H1 (cell line): ENCODE measurements around the gene MAF. TPM values are rescaled to one million over a fixed set of nuclear protein-coding genes. Genes with fewer than 3 reads are reported as not detected.

ENCODE experiments used
- BCL11A ChIP-seq, 2 experiments: IDR thresholded peaks; one replicate each; pipeline ENCODE4 v1.6.1; 2011; ENCODE audit warnings: low read depth in 2 of 2, low read length in 2 of 2, mild to moderate bottlenecking in 2 of 2
- CHD2 ChIP-seq: IDR thresholded peaks from 2 replicates; pipeline ENCODE4 v1.6.1; 2012; ENCODE audit warnings: low read length, improper control_type of control experiment
- CREB1 ChIP-seq: IDR thresholded peaks from 2 replicates; pipeline ENCODE4 v1.6.1; 2012; ENCODE audit warnings: inconsistent platforms
- HDAC2 ChIP-seq, 2 experiments: fragments of 300-600 bp in 1 of 2; sonication (generic) in 1 of 2; IDR thresholded peaks; 2 replicates each; pipeline ENCODE4 v1.6.1; 2011 to 2012; ENCODE audit warnings: low read depth in 2 of 2, low read length in 2 of 2, mild to moderate bottlenecking in 2 of 2, moderate library complexity in 2 of 2, borderline replicate concordance in 1 of 2, inconsistent platforms in 1 of 2
- NRF1 ChIP-seq: IDR thresholded peaks from 2 replicates; pipeline ENCODE4 v1.6.1; 2011; ENCODE audit warnings: mild to moderate bottlenecking, low read depth, low read length, improper control_type of control experiment
- POLR2AphosphoS5 ChIP-seq: IDR thresholded peaks from 2 replicates; pipeline ENCODE4 v1.6.1; 2011; ENCODE audit warnings: low read depth, low read length
- RBBP5 ChIP-seq: IDR thresholded peaks from 2 replicates; pipeline ENCODE4 v1.7.1; 2012; ENCODE audit warnings: low read depth, mild to moderate bottlenecking, inconsistent platforms, low read length, moderate library complexity, borderline replicate concordance
- SIN3A ChIP-seq, 2 experiments: IDR thresholded peaks in 1 of 2; conservative IDR thresholded peaks in 1 of 2; 2 replicates each; pipeline ENCODE4 v1.6.1; 2011 to 2012; ENCODE audit warnings: low read length in 2 of 2, improper control_type of control experiment in 1 of 2, low read depth in 1 of 2, mild to moderate bottlenecking in 1 of 2
- SIRT6 ChIP-seq: IDR thresholded peaks from one replicate; pipeline ENCODE4 v1.7.1; 2012; ENCODE audit warnings: low read length, inconsistent platforms
- TCF12 ChIP-seq: IDR thresholded peaks from 2 replicates; pipeline ENCODE4 v1.6.1; 2011; ENCODE audit warnings: low read depth, mild to moderate bottlenecking, low read length
- TEAD4 ChIP-seq: IDR thresholded peaks from 2 replicates; pipeline ENCODE4 v1.6.1; 2012; ENCODE audit warnings: low read depth, low read length, inconsistent platforms, mixed read lengths
- polyA plus RNA-seq, 7 experiments: library from polyadenylated mRNA; depleted of rRNA in 3 of 7; stranded (reverse) in 5 of 7; unstranded in 2 of 7; fragments of >200 nt in 5 of 7; fragments of 200-250 nt in 2 of 7; gene quantifications; 1 replicate in 5 of 7; 2 replicates in 1 of 7; 4 replicates in 1 of 7; pipeline versions ENCODE4 v1.2.1 to v1.2.3, GENCODE V29; 2011 to 2013; ENCODE audit warnings: missing spikeins in 2 of 7, mixed read lengths in 2 of 7
- total RNA-seq: library from RNA; stranded (reverse); fragmentation: NEBNext Ultra II Directional; extraction: Animal tissue kit (Norgen Biotek cat#: 25700); gene quantifications from 2 replicates; pipeline ENCODE4 v1.2.1, GENCODE V29; 2021
- TF ChIP-seq, protein P1 (sequence below): fragments of 300-600 bp; sonication (generic); IDR thresholded peaks from 2 replicates; pipeline ENCODE4 v1.7.1; 2012; ENCODE audit warnings: low read length, moderate library complexity, mild to moderate bottlenecking, inconsistent platforms; ENCODE audit not compliant: insufficient replicate concordance

Gene MAF
- total and polyA plus RNA-seq, 2 of the 8 experiments (the other 6 are each of a cell fraction or from before 2014, with no cell fraction given): 1.3 to 2.7 TPM

DNA sequence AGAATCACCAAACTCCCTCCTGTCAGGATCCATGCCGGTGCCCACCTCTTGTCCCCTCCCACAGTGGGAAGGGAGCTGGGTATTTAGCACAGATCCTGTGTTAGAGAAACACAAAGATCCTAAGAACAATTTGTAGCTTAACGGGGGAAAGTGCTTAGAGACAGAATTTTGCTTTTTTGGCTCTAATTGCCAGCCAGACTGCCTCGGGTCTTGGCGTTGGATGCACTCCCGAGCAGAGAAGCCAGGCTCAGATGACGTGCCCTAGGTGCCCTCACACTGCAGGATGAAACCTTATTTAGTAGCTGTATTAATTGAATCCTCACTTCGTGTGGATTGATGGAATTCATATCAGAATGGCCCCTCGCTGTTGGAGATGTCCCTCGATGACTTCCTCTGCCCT, 22.5 kb upstream of the MAF start (continued):
- TF ChIP-seq, protein P1, sequence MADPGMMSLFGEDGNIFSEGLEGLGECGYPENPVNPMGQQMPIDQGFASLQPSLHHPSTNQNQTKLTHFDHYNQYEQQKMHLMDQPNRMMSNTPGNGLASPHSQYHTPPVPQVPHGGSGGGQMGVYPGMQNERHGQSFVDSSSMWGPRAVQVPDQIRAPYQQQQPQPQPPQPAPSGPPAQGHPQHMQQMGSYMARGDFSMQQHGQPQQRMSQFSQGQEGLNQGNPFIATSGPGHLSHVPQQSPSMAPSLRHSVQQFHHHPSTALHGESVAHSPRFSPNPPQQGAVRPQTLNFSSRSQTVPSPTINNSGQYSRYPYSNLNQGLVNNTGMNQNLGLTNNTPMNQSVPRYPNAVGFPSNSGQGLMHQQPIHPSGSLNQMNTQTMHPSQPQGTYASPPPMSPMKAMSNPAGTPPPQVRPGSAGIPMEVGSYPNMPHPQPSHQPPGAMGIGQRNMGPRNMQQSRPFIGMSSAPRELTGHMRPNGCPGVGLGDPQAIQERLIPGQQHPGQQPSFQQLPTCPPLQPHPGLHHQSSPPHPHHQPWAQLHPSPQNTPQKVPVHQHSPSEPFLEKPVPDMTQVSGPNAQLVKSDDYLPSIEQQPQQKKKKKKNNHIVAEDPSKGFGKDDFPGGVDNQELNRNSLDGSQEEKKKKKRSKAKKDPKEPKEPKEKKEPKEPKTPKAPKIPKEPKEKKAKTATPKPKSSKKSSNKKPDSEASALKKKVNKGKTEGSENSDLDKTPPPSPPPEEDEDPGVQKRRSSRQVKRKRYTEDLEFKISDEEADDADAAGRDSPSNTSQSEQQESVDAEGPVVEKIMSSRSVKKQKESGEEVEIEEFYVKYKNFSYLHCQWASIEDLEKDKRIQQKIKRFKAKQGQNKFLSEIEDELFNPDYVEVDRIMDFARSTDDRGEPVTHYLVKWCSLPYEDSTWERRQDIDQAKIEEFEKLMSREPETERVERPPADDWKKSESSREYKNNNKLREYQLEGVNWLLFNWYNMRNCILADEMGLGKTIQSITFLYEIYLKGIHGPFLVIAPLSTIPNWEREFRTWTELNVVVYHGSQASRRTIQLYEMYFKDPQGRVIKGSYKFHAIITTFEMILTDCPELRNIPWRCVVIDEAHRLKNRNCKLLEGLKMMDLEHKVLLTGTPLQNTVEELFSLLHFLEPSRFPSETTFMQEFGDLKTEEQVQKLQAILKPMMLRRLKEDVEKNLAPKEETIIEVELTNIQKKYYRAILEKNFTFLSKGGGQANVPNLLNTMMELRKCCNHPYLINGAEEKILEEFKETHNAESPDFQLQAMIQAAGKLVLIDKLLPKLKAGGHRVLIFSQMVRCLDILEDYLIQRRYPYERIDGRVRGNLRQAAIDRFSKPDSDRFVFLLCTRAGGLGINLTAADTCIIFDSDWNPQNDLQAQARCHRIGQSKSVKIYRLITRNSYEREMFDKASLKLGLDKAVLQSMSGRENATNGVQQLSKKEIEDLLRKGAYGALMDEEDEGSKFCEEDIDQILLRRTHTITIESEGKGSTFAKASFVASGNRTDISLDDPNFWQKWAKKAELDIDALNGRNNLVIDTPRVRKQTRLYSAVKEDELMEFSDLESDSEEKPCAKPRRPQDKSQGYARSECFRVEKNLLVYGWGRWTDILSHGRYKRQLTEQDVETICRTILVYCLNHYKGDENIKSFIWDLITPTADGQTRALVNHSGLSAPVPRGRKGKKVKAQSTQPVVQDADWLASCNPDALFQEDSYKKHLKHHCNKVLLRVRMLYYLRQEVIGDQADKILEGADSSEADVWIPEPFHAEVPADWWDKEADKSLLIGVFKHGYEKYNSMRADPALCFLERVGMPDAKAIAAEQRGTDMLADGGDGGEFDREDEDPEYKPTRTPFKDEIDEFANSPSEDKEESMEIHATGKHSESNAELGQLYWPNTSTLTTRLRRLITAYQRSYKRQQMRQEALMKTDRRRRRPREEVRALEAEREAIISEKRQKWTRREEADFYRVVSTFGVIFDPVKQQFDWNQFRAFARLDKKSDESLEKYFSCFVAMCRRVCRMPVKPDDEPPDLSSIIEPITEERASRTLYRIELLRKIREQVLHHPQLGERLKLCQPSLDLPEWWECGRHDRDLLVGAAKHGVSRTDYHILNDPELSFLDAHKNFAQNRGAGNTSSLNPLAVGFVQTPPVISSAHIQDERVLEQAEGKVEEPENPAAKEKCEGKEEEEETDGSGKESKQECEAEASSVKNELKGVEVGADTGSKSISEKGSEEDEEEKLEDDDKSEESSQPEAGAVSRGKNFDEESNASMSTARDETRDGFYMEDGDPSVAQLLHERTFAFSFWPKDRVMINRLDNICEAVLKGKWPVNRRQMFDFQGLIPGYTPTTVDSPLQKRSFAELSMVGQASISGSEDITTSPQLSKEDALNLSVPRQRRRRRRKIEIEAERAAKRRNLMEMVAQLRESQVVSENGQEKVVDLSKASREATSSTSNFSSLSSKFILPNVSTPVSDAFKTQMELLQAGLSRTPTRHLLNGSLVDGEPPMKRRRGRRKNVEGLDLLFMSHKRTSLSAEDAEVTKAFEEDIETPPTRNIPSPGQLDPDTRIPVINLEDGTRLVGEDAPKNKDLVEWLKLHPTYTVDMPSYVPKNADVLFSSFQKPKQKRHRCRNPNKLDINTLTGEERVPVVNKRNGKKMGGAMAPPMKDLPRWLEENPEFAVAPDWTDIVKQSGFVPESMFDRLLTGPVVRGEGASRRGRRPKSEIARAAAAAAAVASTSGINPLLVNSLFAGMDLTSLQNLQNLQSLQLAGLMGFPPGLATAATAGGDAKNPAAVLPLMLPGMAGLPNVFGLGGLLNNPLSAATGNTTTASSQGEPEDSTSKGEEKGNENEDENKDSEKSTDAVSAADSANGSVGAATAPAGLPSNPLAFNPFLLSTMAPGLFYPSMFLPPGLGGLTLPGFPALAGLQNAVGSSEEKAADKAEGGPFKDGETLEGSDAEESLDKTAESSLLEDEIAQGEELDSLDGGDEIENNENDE: no peak
- no peak for TF ChIP-seq CHD2
- no peak for TF ChIP-seq NRF1
- TF ChIP-seq TCF12: no peak
- TF ChIP-seq BCL11A (IDR thresholded peaks at IDR 0.05; ENCODE audit: low read depth in 2 of 2, low read length in 2 of 2): no peak
- no peak for TF ChIP-seq HDAC2 (IDR thresholded peaks at IDR 0.05; ENCODE audit: borderline replicate concordance in 1 of 2, low read depth in 2 of 2, low read length in 2 of 2)
- TF ChIP-seq CREB1: no peak
- TF ChIP-seq TEAD4: no peak
- TF ChIP-seq POLR2AphosphoS5: no peak
- no peak for TF ChIP-seq SIN3A (conservative IDR thresholded peaks at IDR 0.05 in 1 of 2, IDR thresholded peaks at IDR 0.05 in 1 of 2; ENCODE audit: low read depth in 1 of 2, low read length in 2 of 2)
- no peak for TF ChIP-seq RBBP5
- no peak for TF ChIP-seq SIRT6
